Glutamatergic neuron (in vitro differentiated cells): ENCODE measurements around the gene METTL1. TPM values are rescaled to one million over a fixed set of nuclear protein-coding genes. Genes with fewer than 3 reads are reported as not detected.

Experiments
- DNase-seq: peaks from one replicate; pipeline ENCODE4 v3.0.0; 2022
- H3K27ac Mint-ChIP-seq: one replicate; pipeline ENCODE4 v1.8.0; 2020; ENCODE audit warnings: mild to moderate bottlenecking, mixed read lengths, inconsistent platforms; ENCODE audit not compliant: unreplicated experiment
- H3K27me3 Mint-ChIP-seq: one replicate; pipeline ENCODE4 v1.8.0; 2020; ENCODE audit warnings: mild to moderate bottlenecking, moderate library complexity, mixed read lengths, inconsistent platforms; ENCODE audit not compliant: unreplicated experiment
- H3K36me3 Mint-ChIP-seq: one replicate; pipeline ENCODE4 v1.8.0; 2020; ENCODE audit warnings: mild to moderate bottlenecking, mixed read lengths, inconsistent platforms; ENCODE audit not compliant: unreplicated experiment
- H3K4me1 Mint-ChIP-seq: one replicate; pipeline ENCODE4 v1.8.0; 2020; ENCODE audit warnings: mild to moderate bottlenecking, low read depth, mixed read lengths, inconsistent platforms; ENCODE audit not compliant: unreplicated experiment
- H3K4me3 Mint-ChIP-seq: one replicate; pipeline ENCODE4 v1.8.0; 2020; ENCODE audit warnings: mild to moderate bottlenecking, mixed read lengths, inconsistent platforms; ENCODE audit not compliant: unreplicated experiment
- H3K9me3 Mint-ChIP-seq: one replicate; pipeline ENCODE4 v1.8.0; 2020; ENCODE audit warnings: mild to moderate bottlenecking, moderate library complexity, mixed read lengths, inconsistent platforms; ENCODE audit not compliant: unreplicated experiment
- CTCF ChIP-seq: fragments of 200-600 bp; sonication (generic); IDR thresholded peaks from one replicate; pipeline ENCODE4 v1.5.0; 2021; ENCODE audit not compliant: partially characterized antibody, unreplicated experiment
- total RNA-seq: library from RNA; stranded (reverse); fragmentation: NEBNext Ultra II Directional; extraction: Animal tissue kit (Norgen Biotek cat#: 25700); gene quantifications from one replicate; pipeline ENCODE4 v1.2.1, GENCODE V29; 2021; ENCODE audit not compliant: unreplicated experiment

METTL1 gene
- total RNA-seq, 1 donor from 2014 or later: 9.1 TPM

GRCh38 chr12:57754411-57755193, 17.3 kb downstream of the METTL1 start, which contains the start of gene MARCHF9:
TSS of gene MARCHF9 (plus strand) at chr12:57755103. CDS start at chr12:57755529, 426 bp downstream.
- H3K9me3 Mint-ChIP-seq: peaks cover 22% of the 10 kb centered on the region
- H3K27ac Mint-ChIP-seq: peak within 1 kb of the TSS; percentile 2
- peaks cover 5% of the 10 kb centered on the region for H3K36me3 Mint-ChIP-seq
- H3K4me3 Mint-ChIP-seq: peak within 1 kb of the TSS; percentile 88
- DNase-seq: peak; percentile 64
- H3K4me1 Mint-ChIP-seq: peaks cover 28% of the 10 kb centered on the region
- no peak for TF ChIP-seq CTCF
- peaks cover 21% of the 10 kb centered on the region for H3K27me3 Mint-ChIP-seq

GRCh38 chr12:57753756-57754337, 18.1 kb downstream of the METTL1 start:
- Mint-ChIP-seq H3K4me1 (peaks cover 28% of the 10 kb centered on the region), H3K27ac (no peak overlapping the region), H3K27me3 (peaks cover 19% of the 10 kb centered on the region), H3K9me3 (peaks cover 22% of the 10 kb centered on the region), H3K36me3 (peaks cover 5% of the 10 kb centered on the region), H3K4me3 (peak overlapping the region; percentile 88)
- no peak for DNase-seq
- no peak for TF ChIP-seq CTCF

GRCh38 chr12:57752668-57753000, 19.3 kb downstream of the METTL1 start:
- TF ChIP-seq CTCF: no peak
- Mint-ChIP-seq H3K36me3 (peaks cover 8% of the 10 kb centered on the region), H3K4me3 (peak overlapping the region; percentile 100), H3K27me3 (peaks cover 19% of the 10 kb centered on the region), H3K9me3 (peaks cover 22% of the 10 kb centered on the region), H3K4me1 (peaks cover 28% of the 10 kb centered on the region), H3K27ac (peak overlapping the region; percentile 100)
- no peak for DNase-seq

GRCh38 chr12:57751788-57752667, 19.9 kb downstream of the METTL1 start, which contains the start of gene CDK4:
TSS of gene CDK4 (minus strand) at chr12:57752310. CDS start at chr12:57751717, 593 bp downstream.
- H3K36me3 Mint-ChIP-seq: peaks cover 8% of the 10 kb centered on the region
- TF ChIP-seq CTCF: no peak

More at GRCh38 chr12:57751788-57752667, 19.9 kb downstream of the METTL1 start, which contains the start of gene CDK4:
- peak; percentile 99 for DNase-seq
- H3K4me1 Mint-ChIP-seq: peaks cover 28% of the 10 kb centered on the region
- H3K9me3 Mint-ChIP-seq: peaks cover 22% of the 10 kb centered on the region
- peak within 1 kb of the TSS; percentile 100 for H3K27ac Mint-ChIP-seq
- peaks cover 19% of the 10 kb centered on the region for H3K27me3 Mint-ChIP-seq
- peak within 1 kb of the TSS; percentile 100 for H3K4me3 Mint-ChIP-seq
